Mesenteric fat pad (tissue), 1 donor: Measurements from ENCODE around the gene CASKIN1. TPM values are rescaled to one million over a fixed set of nuclear protein-coding genes. Genes with fewer than 3 reads are reported as not detected.

Experiments used
- DNase-seq: peaks from one replicate; pipeline ENCODE4 v3.0.0-alpha.2; 2020; ENCODE audit warnings: low spot score
- total RNA-seq: library from RNA; stranded (reverse); fragmentation: NEBNext Ultra II Directional; extraction: Animal tissue kit (Norgen Biotek cat#: 25700); gene quantifications from one replicate; pipeline ENCODE4 v1.2.1, GENCODE V29; 2021
- donor health status: DM: yes; HTN: yes; CAD: no.

The CASKIN1 gene
- total RNA-seq, 1 donor from 2014 or later, result 0.06 TPM

GRCh38 chr16:2194166-2194834 lies 2.1 kb downstream of the CASKIN1 start:
- DNase-seq, result no peak

GRCh38 chr16:2191446-2191706 lies 5.0 kb downstream of the CASKIN1 start:
- no peak for DNase-seq

DNA sequence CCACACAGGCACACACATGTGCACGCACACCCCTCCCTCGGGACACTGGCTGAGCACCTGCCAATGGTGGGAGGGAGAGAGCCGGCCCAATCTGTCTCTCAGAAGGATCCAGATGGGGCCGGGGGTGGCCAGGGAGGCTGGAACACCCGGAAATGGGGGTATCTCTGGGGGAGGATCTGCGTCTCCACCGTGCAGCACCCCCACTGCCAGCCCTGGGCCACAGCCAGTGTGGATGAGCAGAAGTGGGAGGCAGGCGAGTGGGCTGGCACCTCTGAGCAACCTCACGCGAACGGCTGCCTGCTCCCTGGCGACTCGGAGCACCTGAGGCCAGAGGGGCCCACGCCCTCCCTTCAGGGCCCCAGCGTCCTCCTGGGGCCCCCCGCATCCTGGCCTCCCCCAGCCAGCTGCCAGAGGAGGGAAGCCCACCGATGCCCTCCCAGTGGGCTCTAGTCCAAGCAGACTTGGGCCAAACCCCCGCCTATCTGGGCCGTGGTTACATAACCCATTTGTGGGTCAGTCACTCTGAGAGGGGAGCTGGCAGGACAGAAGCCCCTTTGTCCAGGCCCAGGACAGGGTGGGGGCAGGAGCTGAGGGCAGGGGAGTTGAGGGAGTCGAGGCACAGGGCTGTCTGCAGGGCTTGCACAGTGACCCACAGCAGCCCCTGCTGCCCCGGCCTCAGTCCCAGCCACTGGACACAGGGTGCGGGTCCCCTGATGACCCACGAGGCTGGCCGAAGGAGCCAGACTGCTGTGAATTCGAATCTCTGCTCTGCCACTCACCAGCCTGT lies 5.6 kb downstream of the CASKIN1 start:
- DNase-seq, result no peak

- no peak for DNase-seq
Observed at GRCh38 chr16:2190002-2190658, 6.3 kb downstream of the CASKIN1 start.

- DNase-seq, result no peak
Observed at GRCh38 chr16:2189252-2189893, 7.0 kb downstream of the CASKIN1 start.

GRCh38 chr16:2188395-2188794 lies 8.0 kb downstream of the CASKIN1 start:
- DNase-seq, result no peak

- no peak for DNase-seq
Observed at GRCh38 chr16:2187212-2187611, 9.2 kb downstream of the CASKIN1 start.

DNA sequence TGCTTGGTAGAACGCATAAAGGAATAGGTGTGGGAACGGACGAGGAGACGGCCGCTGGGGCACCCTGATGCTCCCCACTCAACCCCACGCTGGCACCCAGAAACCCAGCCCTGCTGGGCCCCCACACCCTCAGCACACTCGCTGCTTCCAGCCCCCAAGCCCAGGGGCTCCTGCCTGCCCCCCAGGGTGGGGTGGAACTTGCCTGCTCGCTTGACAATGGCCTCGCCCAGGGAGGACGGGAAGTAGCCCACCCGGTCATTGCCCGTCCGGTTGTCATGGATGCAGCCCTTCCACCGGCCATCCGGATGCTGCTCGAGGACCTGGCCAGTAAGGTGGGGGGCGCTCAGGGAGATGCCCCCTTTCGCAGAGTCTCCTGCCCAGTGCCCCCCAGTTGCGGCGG lies 9.9 kb downstream of the CASKIN1 start:
- no peak for DNase-seq

GRCh38 chr16:2186064-2186463 lies 10.3 kb downstream of the CASKIN1 start:
- no peak for DNase-seq

DNA sequence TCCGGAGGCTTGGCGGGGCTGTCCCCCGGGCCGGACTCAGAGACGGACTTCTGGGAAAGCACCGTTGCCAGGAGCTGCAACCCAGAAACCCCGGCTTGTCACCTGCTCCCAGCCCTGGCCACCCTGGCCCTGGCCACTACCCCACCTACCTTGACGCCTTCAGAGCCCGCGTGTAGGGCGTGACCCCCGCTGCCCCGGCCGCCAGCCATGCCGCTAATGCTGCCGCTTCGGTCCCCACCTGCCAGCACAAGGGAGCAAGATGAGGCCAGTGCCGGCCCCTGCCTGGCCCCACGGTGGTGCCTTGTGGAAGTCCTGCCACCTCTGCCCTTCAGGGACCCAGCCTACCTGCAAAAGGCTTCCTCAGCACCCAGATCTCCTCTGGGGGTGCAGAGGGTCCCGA lies 11.4 kb downstream of the CASKIN1 start:
- DNase-seq, result no peak

DNA sequence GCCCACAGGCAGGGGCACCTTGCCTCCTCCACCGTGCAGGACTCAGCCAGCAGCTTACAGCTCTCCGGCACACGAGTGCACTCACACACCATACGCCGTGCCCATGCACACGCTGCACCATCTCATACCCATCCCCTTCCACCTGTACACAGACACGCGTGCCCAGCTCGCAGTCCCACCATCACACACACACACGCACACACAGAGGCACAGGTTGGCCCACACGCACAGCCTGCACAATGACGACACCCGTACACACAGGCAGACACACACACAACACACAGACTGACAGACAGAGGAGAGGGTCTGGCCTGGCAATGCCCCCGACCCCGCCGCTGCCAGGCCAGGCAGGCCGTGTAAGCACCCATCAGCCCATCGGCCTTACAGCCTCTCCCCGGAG lies 12.1 kb downstream of the CASKIN1 start:
- DNase-seq, result no peak

- DNase-seq, result no peak
Observed at GRCh38 chr16:2183671-2184070, 12.7 kb downstream of the CASKIN1 start.

GRCh38 chr16:2181952-2182351 lies 14.5 kb downstream of the CASKIN1 start:
- no peak for DNase-seq

DNA sequence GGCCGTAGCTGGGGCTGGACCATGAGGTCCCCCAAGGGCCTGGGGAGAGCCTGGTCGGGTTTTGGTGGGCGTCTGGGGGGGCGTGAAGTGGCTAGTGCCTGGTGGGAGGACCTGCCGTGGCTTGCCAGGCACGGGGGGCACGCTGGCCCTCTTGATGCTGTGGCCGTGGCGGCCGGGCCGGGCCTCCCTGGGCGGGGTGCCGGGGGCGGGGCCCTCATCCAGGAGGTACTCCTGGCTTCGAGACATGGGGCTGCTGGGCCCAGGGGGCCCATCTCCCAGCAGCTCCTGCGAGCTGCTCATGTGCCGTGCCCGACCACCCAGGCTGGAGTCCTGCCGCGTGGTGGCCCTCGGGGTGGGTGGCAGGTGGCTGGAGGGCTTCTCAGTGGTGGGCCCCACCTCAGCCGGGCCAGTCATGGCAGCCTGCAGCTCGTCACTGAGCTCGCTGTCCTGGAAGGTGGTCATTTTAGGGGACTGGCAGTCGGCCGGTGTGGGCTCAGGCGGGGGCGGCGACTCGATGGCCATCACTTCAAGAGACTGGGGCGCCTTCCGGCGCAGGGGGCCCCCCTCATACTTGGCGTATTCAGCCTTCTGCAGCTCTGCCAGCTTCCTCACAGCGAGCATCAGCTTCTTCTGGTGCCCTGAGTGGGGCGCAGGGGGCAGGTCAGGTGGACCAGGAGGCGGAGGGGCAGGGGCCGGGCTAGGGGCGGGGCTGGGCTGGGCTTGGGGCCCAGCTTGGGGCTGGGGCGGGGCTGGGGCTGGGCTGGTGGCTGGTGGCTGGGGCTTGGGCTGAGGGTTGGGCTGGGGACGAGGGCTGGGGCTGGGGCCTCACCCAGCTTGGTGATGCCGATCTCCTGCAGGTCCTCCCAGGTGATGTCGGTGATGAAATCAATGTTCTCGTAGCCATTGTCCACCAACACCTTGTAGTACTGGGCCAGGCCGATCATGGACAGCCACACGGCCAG lies 15.2 kb downstream of the CASKIN1 start:
- DNase-seq, result no peak

DNA sequence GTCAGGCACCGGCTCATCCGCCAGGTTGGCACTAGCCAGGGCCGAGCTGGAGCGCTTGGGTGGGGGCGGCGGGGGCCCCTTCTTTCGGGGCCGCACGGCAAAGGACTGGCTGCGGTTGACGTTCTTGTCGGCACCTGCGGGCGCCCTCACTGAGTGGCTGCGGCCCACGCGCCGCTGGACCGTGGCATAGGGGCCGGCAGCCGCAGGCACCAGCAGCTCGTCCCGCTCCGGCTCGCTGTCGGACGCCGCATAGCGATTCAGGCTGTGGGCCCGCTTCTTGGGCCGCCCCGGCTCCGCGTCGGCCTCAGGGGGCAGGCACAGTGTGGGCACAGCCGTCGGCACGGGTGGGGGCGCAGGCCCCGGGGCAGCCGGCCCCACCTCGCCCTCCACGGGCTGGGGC lies 15.9 kb downstream of the CASKIN1 start:
- no peak for DNase-seq

GRCh38 chr16:2179576-2179975 lies 16.8 kb downstream of the CASKIN1 start:
- no peak for DNase-seq

GRCh38 chr16:2179107-2179501 lies 17.3 kb downstream of the CASKIN1 start:
- no peak for DNase-seq

DNA sequence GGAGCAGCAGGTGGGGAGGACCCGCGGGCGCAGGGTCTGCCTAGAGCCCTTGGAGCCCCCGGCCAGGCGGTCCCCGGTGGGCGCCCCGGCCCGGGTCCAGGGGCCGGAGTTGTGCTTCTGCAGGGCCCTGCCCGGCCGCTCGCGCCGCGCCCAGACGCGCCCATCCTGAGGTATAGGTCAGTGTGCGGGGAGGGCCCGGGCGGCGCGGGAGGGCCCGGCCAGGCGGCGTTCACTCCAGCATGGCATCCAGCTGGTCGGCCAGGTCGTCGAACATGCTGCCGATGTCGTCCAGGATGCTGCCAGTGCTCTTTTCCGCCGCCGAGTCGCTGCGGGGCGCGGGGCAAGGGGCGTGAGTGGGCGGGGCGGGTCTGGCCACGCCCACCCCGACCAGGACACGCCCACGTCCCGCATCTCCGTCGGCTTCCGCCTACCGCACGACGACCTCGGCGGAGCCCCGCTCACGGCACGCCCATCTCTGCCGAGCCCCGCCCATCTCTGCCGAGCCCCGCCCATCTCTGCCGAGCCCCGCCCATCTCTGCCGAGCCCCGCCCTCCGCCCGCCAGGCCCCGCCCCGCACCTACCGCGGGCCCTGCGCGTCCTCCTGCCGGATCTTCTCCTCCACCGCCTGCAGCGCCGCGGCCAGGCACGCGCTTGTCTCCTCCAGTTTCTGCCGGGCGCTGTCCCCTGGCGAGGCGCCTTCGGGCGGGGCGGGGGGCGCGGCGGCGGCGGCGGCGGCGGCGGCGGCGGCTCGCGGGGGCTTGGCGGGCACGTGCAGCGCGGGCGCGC lies 17.9 kb downstream of the CASKIN1 start:
- no peak for DNase-seq

GRCh38 chr16:2177561-2177960 lies 18.8 kb downstream of the CASKIN1 start:
- DNase-seq, result no peak

GRCh38 chr16:2177101-2177500 lies 19.3 kb downstream of the CASKIN1 start:
- DNase-seq, result no peak
